GM18499 (cell line): ENCODE results near the gene SERTAD4.
"Not testable (repeated sequence)": the region's sequence is repeated elsewhere in the genome, so short reads cannot be mapped to it uniquely, and the experiment has no call there.

ENCODE experiments used
- ATAC-seq: cut with Tn5 transposase; IDR thresholded peaks from one replicate; pipeline ENCODE4 v1.9.1; 2021; ENCODE audit warnings: moderate number of reproducible peaks; ENCODE audit not compliant: insufficient read depth, unreplicated experiment

SERTAD4 gene

GRCh38 chr1:210257698-210258529, 25.3 kb downstream of the SERTAD4 start:
- no peak for ATAC-seq

DNA sequence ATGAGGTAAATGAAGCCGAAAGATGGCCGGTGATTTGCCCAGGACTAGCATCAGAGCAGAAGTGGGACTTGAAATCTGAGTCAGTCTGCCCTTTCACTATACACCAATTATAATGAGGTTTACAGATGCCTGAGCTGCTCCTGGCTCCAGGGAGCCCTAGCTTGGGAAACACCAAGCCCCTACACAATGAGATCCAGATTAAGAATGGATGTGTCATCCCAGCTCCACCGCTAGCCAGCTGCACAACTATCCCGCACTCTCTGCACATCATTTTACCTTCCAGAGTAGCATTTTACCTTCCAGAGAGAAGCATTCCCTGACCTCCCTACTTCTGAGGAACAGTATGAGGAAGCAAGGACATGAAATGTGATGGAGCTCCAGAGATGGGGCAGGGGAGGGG, 27.0 kb downstream of the SERTAD4 start:
- no peak for ATAC-seq

DNA sequence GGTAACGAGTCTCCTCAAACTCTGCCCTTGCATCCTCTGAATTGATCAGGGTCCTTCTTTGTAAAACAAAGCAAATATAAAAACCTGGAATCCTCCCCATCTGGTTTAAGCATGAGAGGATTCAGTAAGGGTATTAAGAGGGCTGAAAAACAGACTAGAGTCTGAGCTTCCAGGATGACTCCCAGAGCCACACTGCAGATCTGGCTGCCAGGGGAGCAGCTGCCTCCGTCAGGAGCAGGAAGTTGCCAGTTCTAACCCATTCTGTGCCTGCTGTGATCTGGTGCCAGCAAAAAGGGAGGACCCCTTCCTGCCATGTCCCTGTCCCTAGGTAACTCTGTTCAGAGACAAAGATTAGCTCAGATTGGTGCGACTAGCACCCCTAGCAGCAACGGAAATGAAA, 27.5 kb downstream of the SERTAD4 start:
- ATAC-seq: no peak

DNA sequence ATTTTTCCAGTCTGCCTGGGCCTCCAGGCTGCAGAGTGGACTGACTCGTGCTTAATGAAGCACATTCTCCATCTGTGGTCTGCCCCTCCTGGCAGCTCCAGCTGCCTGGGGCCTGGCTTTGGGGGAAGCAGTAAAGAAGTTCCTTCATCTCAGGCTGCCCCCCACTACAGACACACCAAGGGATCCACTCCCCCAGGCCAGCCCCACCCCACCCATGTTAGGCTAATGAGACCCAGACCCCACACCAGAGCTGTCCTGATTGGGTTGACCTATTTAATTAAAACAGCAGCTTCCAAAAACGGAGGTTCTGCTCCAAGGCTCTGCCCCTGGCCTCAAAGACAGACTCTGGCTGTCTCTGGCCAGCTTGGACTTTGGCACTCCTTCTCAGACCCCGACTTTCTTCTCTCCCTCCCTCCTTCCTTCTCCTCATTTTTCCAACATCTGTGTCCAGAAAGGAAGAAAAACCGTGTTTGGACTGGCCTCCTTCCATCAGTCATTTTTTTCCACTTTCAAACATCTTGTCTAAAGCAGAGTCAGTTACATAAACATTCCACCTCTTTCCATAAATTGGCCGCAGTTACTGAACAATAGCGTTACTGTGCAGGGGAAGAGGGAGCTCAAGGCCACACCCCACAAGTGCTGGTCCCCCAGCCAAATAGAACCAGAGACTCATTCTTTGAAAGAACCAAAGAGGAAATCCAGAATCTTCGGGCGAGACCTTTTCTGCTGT, 29.7 kb downstream of the SERTAD4 start:
- ATAC-seq: no peak

DNA sequence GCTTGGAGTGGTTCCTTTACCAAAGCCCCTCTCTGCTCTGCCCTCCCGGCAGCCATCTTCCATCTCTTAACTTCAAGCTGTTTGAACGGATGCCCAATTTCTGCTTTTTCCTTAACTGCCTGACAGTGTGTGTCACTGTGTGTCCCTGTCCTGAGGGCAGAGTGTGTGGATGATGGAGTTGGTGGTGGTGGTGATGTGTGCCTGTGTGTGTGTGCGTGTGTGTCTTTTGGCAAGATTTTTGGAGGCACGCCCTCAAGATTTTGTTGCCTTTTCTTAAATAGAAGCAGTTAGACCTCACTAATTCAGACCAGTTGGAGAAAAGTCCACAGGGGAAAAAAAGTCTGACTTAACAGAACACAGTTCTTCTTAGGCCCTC, 30.3 kb downstream of the SERTAD4 start:
- no peak for ATAC-seq

- ATAC-seq: no peak
Observed at GRCh38 chr1:210263963-210264362, 31.4 kb downstream of the SERTAD4 start.

DNA sequence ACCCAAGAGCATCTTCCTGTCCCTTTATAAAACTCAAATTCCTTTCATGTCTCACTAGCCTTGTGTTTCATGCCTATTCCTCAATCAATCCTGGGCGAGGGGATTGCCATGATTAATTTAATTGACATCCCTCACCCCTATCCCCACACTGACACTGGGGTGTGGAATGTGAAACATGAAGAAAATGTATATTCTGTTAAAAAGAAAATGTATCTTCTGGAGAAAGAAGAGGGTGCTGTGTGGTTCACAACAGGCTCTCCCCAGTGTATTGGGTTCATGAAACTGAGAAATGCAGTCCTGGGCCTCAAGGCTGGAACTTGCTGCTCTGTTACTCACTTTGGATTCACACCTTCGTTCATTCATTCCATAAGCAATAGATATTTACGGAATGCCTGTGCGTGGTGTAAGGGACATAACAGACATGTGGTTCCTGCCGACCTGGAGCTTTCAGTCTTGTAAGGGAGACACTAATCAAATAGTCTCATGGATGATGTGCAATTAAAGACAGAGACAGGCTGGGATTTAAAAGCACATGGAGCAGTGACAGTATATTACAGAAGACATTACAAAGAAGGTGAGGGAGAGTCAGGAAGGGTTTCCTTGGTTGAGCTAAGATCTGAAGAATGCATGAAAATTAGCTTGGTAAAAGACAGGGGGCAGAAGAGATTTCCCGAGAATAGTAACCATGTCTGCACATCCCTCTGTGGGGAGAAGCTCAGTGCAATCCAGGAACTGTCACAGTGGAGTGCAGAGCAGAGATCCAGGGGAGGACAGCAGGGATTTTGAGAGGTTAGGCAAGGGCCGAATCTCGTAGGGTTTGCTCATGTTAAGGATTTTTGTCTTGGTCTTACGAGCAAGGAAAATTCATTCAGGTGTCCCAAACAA, 32.1 kb downstream of the SERTAD4 start:
- ATAC-seq: no peak

GRCh38 chr1:210265392-210265955, 32.9 kb downstream of the SERTAD4 start:
- not testable (repeated sequence) for ATAC-seq

DNA sequence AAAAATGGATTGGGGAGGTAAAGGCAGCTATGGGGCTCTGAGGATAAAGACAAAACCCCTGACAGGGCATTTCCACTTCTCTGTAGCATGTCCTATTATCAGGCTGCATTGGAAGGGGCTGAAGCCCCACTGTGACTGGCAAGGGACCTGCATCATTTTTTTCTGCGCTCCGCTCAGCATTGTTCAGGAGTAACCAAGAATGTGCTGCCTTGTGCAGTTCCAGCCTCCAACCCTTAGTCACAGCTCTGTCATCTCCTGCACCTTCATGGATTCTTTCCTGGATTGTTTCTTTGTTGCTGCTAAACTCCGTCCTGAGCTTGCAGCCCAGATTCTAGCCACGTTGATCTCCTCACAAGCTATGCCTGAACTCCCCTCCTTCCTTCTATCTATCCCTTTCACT, 37.4 kb downstream of the SERTAD4 start:
- no peak for ATAC-seq

GRCh38 chr1:210272666-210273065, 40.1 kb downstream of the SERTAD4 start:
- ATAC-seq: no peak

DNA sequence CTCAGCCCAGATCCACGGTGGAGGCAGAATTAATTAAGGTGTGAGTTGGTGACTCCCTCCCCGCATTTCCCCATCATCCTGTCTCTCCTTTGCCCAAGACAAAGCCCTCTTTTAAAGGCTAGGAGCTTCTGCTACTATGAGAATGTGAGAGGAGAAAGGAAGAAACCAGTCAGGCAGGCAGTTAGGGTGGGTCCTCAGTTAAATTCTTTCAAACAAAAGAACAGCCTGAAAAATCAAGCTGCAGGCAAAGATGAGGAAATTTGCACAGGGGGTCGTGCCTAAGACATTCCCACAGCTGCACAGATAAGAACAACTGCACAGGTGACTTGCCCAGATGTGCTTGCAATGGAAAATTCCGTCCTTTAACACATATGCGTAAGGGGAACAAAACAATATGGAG, 47.6 kb downstream of the SERTAD4 start:
- no peak for ATAC-seq

- ATAC-seq: no peak
Observed at GRCh38 chr1:210288116-210288515, 55.5 kb downstream of the SERTAD4 start.

DNA sequence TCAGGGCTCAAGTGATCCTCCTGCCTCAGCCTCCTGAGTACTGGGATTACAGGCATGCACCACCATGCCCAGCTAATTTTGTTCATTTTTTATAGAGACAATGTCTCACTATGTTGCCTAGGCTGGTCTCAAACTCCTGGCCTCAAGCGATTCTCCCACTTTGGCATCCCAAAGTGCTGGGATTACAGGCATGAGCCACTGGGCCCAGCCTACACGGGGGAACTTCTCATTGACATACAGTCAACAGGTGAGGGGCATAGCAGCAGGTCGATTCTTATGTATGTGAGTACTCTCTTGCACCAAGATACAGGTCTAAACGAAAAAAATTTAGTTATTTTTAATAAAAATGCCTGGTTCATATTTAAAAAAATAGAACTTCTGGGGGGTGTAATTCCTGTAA, 56.7 kb downstream of the SERTAD4 start:
- no peak for ATAC-seq

- ATAC-seq: no peak
Observed at GRCh38 chr1:210291081-210291764, 58.6 kb downstream of the SERTAD4 start.

DNA sequence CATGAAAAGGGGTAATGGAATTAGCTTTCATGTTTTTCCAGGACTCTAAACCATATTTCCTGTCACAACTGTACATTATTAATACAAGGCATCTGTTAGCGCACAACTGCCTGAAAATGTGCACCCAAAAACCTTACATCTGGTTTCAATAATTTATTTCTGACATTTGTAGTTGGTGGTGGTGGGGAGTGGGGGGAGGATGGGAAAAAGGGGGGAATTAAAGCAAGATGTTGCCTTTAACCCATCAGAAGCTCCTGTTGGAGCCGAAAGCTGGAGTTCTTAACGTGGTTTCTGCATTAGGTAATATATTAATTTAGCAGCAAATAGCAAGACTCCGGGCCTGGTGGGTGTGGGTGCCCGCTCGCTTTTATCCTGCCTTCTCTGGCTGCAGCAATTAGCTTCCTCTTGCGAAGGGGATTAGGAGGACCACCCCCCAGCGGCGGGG, 59.2 kb downstream of the SERTAD4 start:
- ATAC-seq: no peak

DNA sequence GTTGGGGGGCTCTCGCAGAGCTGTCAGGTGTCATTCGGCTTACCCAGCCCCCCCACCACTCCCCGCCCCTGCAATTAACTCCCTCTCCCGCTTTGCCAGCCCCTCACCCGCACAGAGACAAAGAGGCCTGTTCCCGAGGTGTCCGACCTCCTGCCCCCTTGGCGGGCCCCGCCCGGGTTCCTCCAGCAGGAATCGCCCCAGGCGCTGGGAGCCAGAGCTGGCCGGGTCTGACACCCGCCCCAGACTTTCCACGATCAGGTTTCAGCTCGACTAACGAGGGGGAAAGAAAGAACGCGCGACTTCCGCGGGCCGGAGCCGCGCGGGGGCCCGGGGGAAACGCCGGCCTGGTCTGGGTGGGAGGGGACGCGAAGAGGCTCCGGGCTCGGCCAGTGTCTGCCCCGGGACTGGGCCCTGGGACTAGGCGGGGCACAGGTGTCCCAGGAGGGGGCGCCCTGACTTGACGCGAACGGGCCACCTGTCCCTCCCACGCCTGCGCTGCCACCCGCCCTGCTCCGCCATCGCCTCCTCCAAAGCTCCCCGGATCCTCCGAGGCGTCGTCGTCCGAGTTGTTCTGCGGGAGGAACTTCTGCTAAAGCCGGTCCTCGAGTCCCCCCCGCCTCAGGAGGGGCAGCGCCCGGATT, 59.8 kb downstream of the SERTAD4 start:
- ATAC-seq: no peak

GRCh38 chr1:210293171-210293607, 60.6 kb downstream of the SERTAD4 start:
- ATAC-seq: no peak

GRCh38 chr1:210294999-210295745, 62.6 kb downstream of the SERTAD4 start:
- ATAC-seq: no peak
